ENCODE data around the gene HEATR9.

Gene HEATR9

GRCh38 chr17:35865412-35866340, 3.0 kb downstream of the HEATR9 start:
- peak; percentile 46 for DNase-seq (ENCODE audit: low spot score)

GRCh38 chr17:35864853-35865252, 3.8 kb downstream of the HEATR9 start:
- no peak for DNase-seq (ENCODE audit: low spot score)

GRCh38 chr17:35856603-35857002, 12.1 kb downstream of the HEATR9 start:
- DNase-seq (ENCODE audit: low spot score), result no peak

GRCh38 chr17:35855965-35856364, 12.7 kb downstream of the HEATR9 start:
- no peak for DNase-seq (ENCODE audit: low spot score)

GRCh38 chr17:35849469-35850348, 19.0 kb downstream of the HEATR9 start:
- peak; percentile 68 for DNase-seq (ENCODE audit: low spot score)

- no peak for DNase-seq (ENCODE audit: low spot score)
Observed at GRCh38 chr17:35847633-35848373, 20.9 kb downstream of the HEATR9 start.

GRCh38 chr17:35847006-35847405, 21.7 kb downstream of the HEATR9 start:
- no peak for DNase-seq (ENCODE audit: low spot score)

GRCh38 chr17:35846055-35846809, 22.5 kb downstream of the HEATR9 start:
- no peak for DNase-seq (ENCODE audit: low spot score)

- DNase-seq (ENCODE audit: low spot score), result no peak
Observed at GRCh38 chr17:35844547-35844946, 24.1 kb downstream of the HEATR9 start.

GRCh38 chr17:35843698-35844097, 25.0 kb downstream of the HEATR9 start:
- DNase-seq (ENCODE audit: low spot score), result no peak

- DNase-seq (ENCODE audit: low spot score), result no peak
Observed at GRCh38 chr17:35842239-35842638, 26.5 kb downstream of the HEATR9 start.

- peak; percentile 22 for DNase-seq (ENCODE audit: low spot score)
Observed at GRCh38 chr17:35841505-35841904, 27.2 kb downstream of the HEATR9 start.

- no peak for DNase-seq (ENCODE audit: low spot score)
Observed at GRCh38 chr17:35841101-35841500, 27.6 kb downstream of the HEATR9 start.

GRCh38 chr17:35825206-35825605, 43.5 kb downstream of the HEATR9 start:
- DNase-seq (ENCODE audit: low spot score), result no peak

GRCh38 chr17:35821308-35821707, 47.4 kb downstream of the HEATR9 start:
- no peak for DNase-seq (ENCODE audit: low spot score)

- no peak for DNase-seq (ENCODE audit: low spot score)
Observed at GRCh38 chr17:35819455-35819854, 49.2 kb downstream of the HEATR9 start.

- no peak for DNase-seq (ENCODE audit: low spot score)
Observed at GRCh38 chr17:35817196-35817595, 51.5 kb downstream of the HEATR9 start.

GRCh38 chr17:35816723-35817122, 52.0 kb downstream of the HEATR9 start:
- no peak for DNase-seq (ENCODE audit: low spot score)

- DNase-seq (ENCODE audit: low spot score), result no peak
Observed at GRCh38 chr17:35812456-35812855, 56.2 kb downstream of the HEATR9 start.

GRCh38 chr17:35811759-35812158, 56.9 kb downstream of the HEATR9 start:
- DNase-seq (ENCODE audit: low spot score), result no peak

- DNase-seq (ENCODE audit: low spot score), result peak; percentile 78
Observed at GRCh38 chr17:35809855-35810461, 58.7 kb downstream of the HEATR9 start.

Data from RKO (cell line).